DMS53 treated with DMSO at 0.1 percent for 48 hours (cell line): ENCODE measurements around the gene CD248.
"Not testable (repeated sequence)": the region's sequence is repeated elsewhere in the genome, so short reads cannot be mapped to it uniquely, and the experiment has no call there.

Source experiments
- DNase-seq: peaks from one replicate; lab custom pipeline; 2025; ENCODE audit not compliant: unreplicated experiment; lab: John Stamatoyannopoulos, UW

CD248 gene

DNA sequence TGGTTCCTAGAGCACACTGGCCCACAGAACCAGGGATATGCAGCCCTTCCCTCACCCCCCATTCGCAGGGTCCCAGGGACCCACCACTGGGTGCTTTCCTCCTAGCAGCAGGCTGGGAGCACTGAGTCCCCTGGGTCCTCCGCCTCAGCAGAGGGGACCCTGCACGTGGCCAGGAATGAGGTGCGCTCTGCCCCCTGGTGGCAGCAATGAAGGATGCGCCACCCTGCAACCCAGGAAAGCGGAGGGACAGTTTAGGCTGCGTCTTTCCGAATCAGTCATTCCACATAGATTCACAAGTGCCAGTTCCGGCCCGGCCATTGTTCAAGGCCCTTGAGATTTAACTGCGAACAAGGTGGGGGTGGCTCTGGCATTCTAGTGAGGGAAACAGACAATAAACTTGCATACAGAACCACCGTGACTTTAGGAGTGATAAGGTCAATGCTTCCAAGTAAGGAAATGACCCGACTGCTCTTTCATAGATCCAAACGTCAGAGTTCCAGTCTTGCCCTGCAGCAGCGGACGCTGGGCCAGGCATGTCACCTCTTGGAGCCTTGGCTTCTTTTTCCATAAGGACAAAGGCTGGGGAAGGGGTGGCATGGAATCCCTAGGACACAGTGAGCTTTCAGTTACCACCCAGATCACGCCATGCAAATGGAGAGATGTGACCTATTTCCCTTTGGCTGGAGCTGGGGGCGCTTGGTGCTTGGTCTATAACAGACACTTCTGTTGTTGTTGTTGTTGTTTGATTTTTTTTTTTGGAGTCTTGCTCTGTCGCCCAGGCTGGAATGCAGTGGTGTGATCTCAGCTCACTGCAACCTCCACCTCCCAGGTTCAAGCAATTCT, 11.7 kb upstream of the CD248 start:
- DNase-seq = peak; percentile 79

DNA sequence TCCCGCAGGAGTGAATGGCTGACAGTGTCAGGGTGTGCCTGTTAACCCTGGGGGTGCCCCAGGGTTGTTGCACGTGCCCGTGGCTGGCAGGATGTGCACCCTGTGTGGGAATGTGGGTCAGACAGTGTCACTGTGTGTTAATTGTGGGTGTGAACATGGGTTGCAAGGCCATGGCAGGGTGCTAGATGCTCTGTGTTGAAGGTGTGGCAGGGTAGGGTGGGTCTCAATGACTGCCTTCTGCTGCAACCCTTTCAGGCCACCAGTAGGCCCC, 11.1 kb upstream of the CD248 start:
- no peak for DNase-seq

DNA sequence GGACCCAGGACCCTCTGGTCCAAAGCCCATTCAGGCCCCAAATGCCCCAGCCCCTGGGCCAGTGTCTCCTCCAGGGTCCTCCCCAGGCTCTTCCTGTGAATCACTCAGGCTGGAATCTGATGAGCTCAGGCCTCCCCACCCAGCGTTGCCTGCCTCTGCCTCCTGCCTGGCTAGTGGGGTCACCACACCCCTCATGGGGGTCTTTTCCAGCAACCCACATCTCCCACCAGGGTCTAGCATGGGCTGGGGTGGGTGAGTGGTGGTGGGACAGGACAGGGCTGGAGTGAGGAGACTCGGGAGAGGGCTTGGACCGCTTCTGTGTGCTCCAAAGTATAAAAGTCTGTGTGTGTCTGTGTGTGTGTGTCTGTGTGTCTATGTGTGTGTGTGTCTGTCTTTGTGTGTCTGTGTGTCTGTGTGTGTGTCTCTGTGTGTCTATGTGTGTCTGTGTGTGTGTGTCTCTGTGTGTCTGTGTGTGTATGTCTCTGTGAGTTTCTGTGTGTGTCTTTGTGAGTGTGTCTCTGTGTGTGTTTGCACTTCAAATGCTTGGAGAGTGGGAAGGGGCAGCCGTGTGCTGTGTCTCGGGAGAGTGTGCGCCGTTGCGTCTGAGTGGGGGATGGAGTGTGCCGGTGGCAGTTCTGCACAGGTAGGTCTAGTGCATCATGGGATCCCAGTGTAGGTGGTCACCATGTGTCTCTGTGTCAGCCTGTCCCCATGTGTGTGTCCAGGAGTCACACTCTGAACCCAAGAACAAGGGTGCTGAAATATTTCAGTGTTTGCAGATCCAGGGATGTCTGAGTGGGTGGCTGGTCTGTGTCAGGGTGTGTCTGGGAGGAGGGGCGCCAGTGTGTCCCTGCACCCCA, 10.6 kb upstream of the CD248 start:
- no peak for DNase-seq

DNA sequence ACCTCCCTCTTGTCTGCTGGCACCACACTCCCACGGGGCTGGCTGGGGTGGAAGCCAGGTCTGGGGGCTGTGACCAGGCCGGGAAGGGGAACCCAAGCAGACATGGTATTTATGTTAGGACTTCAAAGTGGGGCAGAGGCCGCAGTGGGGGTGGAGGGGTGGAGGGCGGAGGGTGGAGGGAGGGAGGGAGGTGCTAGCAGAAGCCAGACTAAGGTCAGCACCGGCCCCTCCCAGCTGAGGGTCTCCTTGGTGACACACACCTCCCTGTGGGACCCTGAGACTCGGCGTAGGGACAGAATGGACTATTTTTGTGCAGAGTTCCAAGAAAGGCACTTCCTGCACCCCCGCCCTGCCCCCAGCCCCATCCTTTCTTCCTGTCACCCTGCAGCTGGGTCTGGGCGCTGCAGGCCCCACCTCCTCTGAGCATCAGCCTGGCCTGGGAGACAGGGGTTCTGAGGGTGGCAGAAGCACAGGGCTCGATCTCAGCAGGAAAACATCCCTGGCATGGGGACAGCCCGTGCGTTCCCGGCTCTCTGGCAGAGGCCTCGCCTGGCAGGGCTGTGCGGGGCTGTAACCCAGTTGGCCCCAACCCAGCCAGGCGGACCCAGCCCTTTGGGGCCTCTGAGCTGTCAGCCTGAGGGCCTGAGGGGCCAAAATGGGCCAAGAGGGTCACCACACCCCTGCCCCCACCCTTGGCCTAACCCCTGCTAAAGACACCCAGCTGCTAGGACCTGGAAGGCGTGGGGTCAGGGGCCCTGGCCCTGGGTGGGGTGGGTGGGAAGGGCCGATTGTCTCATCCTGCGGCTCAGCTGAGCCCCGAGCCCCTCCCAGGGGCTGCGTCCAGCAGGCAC, 9.6 kb upstream of the CD248 start:
- no peak for DNase-seq

DNA sequence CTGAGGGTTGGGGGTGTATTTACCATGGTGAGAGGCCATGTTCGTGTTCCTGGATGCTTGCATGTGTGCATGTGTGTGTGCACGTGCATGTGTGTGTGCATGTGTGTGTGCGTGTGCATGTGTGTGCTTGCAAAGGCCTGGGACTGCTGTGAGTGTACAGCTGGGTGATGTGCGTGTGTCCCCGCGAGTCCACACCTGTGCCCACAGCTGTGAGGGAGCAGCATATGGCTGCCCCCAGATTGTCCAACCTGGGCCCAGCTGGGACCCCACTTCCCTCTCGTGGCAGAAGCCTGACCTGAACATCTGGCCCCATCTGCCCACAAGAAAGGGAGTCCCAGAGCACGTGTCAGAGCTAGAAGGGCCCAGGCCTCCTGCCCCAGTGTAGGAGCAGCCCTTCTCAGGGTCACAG, 8.4 kb upstream of the CD248 start:
- no peak for DNase-seq

DNA sequence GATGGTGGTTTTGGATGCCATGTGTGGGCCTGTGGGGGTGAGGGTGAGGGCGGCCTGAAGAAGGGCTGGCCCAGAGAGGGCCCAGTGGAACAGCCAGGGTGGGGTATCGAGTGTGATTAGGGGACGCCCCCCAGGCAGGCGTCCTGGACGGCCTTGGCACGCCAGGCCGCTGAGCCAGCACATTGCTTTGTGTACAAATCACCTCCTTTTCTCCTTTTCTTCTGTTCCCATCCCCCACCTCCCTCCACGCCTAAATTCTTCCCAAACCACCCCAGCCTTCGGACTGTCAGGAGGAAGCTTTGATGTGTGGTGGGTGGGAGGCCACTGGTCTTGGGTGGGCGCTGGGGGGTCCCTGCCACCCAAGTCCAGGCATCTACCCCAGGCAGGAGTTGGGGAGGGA, 7.8 kb upstream of the CD248 start:
- DNase-seq = no peak

DNA sequence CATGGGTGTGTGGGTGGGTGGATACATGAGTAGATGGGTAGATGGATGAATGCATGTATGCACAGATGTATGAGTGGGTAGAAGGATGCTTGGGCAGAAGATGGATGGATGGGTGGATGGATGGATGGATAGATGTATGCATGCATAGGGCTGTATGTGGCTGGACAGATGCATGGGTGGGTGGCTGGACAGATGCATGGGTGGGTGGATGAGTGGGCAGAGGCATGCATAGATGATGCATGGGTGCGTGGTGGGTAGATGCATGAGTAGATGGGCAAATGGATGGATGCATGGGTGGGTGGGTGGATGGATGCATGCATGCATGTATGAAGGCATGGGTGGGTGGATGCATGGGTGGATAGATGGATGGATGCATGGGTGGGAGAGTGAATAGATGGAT, 6.8 kb upstream of the CD248 start:
- DNase-seq = no peak

DNA sequence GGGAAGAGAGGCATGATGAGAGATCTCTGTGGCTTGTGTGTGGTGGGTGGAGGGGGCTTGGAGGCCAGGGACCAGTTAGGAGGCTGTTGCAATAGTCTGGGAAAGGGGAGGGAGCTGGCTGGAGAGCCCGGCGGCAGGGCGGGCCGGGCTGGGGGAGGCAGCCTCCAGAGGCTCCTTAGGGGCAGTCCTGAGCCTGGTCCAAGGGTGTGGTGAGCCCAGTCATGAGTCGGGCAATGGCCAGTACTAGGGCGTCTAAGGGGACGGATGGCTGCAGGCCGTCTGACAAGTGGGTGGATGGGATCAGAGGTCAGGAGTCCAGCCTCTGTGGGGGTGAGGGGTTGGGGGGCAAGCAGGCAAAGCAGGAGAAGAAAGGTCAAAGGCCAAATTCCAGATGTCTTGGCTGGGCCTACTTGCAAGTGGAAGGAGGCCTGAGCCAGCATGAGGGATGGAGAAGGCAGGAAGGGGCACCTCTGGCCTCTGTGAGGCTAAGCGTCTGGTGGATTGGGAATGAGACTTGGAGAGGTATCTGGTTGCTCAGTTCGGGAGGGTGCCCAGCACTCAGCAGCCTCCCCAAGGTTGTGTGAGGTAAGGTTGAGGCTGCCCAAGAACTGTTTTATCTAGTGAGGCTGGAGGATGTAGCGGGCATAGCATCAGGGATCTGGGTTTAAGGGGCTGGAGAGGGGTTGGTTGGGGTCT, 6.0 kb upstream of the CD248 start:
- DNase-seq = no peak

DNA sequence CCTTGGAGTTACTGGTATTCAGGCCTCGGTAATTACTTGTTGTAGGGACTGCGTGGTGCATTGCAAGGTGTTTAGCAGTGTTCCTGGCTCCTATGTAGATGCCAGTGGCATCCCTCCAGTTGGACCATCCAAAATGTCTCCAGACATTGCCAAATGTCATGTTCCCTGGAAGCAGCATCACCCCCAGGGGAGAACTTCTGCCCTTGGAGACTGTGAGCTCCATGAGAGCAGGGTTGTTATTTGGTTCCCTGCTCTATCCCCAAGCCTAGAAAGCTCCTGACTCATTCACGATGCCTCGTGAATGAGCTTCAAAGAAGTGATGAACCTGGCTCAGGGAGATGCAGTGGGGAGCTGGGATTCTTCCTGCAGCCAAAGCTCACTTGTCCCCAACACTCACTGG, 4.8 kb upstream of the CD248 start:
- DNase-seq = no peak

DNA sequence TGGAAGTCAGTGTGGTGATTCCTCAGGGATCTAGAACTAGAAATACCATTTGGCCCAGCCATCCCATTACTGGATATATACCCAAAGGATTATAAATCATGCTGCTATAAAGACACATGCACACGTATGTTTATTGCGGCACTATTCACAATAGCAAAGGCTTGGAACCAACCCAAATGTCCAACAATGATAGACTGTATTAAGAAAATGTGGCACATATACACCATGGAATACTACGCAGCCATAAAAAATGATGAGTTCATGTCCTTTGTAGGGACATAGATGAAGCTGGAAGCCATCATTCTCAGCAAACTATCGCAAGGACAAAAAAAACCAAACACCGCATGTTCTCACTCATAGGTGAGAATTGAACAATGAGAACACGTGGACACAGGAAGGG, 3.9 kb upstream of the CD248 start:
- not testable (repeated sequence) for DNase-seq

DNA sequence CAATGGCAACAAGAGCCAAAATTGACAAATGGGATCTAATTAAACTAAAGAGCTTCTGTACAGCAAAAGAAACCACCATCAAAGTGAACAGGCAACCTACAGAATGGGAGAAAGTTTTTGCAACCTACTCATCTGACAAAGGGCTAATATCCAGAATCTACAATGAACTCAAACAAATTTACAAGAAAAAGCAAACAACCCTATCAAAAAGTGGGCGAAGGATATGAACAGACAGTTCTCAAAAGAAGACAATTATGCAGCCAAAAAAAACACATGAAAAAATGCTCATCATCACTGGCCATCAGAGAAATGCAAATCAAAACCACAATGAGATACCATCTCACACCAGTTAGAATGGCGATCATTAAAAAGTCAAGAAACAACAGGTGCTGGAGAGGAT, 3.4 kb upstream of the CD248 start:
- not testable (repeated sequence) for DNase-seq

DNA sequence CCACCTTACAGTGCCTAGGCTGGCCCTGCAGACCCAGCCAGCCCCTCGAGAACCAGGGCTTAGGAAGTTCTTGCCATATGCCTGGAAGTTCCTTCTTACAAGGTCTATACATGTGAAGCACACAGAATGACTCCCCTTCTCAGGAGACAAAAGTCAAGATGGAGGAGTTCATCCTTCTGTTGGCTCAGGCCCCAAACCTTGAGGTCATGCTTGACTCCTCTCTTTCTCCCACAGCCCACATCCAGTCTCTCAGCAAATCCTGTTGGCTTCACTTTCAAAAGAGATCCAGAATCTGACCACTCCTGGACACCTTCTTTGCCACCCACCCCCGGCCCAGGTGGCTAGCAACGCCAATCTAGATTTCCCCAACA, 1.7 kb upstream of the CD248 start:
- no peak for DNase-seq

DNA sequence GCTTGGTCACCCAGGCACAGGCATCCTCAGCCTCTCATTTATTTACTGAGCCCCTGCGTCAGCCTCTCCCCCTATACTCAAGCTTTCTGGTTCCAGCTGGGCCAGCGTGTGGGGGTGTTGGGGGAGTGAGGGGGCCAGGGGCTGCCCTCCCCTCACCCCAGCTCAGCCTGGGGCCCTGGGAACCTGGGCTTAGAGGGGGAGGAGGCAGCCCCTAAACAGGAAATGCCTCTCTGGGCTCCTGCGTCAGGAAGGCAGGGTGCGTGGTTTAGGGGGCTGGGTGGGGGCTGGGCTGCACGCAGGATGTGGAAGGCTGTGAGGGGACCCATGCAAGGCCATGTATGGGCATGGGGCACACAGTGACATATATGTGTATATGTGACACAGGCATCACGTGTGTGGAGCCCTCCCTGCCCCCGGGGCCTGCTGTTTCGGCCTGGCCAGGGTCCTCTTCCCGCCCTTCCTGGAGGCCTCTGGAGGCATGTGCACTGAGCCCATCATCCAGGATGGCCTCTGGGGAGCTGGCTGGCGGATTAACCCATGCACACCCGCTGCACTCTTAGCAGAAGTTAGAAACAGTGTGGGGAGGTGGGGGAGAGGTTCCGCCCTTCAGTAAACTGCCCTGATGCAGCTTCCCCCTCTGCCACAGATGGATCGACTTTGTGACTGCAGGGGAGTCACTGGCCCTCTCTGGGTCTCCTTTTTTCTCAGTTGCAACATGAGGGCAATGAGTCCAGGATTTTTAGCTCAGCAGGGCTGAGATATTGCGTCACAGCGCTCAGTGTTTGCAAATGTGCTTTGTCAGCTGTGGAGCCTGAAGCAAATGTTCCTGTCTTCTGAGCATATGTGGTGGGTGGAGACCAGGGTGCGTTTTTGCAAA, 1.1 kb upstream of the CD248 start:
- DNase-seq = no peak

DNA sequence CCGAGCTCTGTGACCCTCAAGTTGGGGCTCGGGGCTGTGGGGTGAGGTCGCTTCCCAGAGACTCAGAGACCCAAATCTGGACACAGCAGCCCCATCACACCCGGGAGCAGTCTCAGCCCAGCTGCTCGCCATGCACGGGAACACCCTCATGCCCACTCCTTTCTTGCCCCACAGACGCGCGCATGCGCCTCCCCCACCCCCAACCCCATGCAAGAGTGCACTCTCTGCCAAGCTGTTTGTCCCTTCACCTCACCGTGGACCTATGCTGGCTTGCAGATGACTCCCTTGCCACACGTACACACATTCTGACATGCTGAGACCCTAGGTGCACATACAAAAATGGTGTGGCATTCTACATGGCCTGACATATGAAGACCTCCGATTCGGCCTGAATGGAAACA, 478 bp upstream of the CD248 start:
- DNase-seq = no peak

DNA sequence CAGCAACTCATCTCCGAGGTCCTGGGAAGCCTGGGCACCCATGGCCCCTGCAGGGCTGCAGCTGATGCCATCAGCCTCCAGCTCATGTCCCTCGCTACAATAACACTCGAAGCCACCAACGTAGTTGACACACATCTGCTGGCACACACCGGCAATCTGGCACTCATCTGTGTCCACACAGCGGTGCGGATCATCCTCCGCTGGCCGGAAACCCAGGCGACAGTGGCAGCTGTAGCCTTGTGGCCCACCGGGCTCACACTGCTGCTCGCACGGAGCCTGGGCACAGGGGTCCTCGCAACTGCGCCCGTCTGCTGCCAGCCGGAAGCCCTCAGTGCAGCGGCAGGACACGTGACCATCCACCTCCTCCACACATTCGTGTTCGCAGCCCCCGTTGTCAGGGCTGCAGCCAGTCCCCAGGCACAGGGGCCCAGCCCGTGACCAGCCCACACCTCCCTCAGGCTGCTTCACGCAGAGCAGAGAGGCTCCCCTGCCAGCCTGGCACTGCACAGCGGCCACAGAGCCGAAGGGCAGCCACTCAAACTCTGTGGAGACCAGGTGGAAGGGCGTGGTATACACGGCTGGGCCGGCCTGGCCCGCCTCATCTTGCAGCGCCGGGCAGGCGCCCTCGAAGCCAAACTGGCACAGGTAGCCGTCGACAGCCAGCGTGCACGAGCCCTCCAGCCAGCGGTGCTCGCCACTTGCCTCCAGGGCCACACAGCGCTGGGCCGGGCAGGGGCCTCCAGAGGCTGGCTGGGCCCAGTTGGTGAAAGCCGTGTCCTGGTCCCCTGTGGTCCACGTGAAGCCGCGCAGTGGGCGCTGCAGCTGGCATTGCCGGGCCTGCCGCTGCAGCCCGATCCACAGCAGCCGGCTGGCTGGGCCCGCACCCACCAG, 678 bp downstream of the CD248 start:
- peak; percentile 52 for DNase-seq

DNA sequence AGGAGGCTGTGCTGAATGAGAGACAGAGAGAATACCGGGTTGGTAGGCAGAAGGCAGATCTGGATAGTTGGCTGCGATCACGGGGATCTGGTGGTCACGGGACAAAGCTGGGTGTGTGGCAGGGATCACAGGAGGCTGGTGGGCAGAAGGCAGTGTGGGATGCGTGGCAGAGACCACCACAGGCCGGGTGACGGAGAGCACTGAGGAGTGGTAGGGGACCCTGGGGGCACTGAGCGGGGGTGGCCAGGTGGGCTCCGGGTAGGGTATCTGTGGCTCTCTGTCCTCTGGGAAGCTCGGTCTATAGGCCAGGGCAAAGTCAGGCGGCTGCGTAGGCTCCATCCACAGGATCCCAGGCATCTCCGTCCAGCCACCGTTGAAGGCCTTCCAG, 1.4 kb downstream of the CD248 start:
- DNase-seq = no peak

DNA sequence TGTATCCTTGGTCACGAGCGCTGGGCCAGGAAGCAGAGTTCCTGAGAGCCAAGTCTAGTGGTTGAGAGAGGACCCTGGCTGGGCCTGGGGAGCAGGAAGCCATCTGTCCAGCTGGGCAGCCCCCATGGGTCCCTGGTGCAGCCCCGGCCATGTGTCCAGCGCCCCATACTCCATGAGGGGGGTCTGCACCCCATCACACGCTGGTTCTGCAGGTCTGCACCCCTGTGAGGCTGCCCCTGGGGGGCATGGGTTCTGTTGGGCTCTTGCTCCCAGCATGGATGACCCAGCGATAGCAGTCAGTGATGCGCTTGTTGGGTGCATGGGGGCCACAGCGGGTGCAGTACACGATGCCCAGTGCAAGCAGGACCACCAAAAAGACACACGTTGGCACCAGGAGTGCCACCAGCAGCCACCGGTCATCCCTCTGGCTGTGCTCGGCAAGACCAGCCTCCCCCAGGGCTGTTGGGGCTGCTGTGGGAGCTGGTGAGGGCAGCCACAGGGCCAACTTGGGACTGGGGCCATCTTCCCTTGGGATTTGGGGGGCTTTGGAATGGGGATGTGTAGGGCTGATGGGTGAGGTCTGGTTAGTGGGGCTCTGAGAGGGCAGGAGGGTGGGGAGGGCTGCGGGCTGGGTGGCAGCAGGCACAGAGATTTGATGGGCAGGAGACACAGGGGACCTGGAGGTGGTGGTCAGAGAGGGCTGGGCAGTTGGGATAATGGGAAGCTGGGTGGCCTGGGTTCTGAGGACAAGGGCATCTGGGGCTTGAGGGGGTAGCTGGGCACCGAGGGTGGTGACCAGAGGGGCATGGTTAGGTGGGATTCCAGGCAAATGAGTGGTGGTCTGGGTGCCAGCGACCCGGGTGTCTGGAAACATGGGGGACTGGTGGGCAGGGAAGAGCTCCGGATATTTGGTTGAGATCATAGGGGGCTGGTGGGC, 2.0 kb downstream of the CD248 start:
- DNase-seq = no peak

DNA sequence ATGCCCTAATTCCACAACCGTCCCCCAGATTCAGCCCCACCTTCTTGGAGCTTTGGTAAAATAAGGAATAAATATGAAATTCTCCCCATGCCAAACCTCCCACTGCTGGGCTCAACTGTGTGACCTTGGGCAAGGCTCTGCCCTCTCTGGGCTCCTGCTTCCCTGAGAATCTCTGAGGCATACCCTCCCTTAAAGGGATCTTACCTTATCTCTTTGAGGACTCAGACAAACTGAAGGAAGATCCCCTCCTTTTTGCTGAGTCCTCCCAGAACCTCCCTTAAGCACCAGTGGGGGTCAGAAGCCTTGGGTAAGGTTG, 2.7 kb downstream of the CD248 start:
- no peak for DNase-seq
